ENCODE measurements around the gene NFAM1. TPM values are rescaled to one million over a fixed set of nuclear protein-coding genes. Genes with fewer than 3 reads are reported as not detected.

The NFAM1 gene
- total and polyA plus RNA-seq, 9 donors: 0.36 to 3.5 (median 0.91) TPM

- no peak for DNase-seq
- intact Hi-C loops (cut with DNase I): no loop called here
- no peaks in the 10 kb centered on the region for H3K36me3 ChIP-seq
- H3K4me3 ChIP-seq: no peak overlapping the region
- H3K9me3 ChIP-seq: no peaks in the 10 kb centered on the region
- H3K27ac ChIP-seq: no peak overlapping the region
- WGBS, 3 donors: 73 to 83% (median 80%) methylated on average over 6 of the region's 6 CpGs
- TF ChIP-seq EP300 (IDR thresholded peaks at IDR 0.05) (no peak), POLR2A (IDR thresholded peaks at IDR 0.05) (no peak), CTCF (IDR thresholded peaks at IDR 0.05) (no peak)
- H3K27me3 ChIP-seq: no peaks in the 10 kb centered on the region
- no peaks in the 10 kb centered on the region for H3K4me1 ChIP-seq (ENCODE audit: insufficient read depth)
Observed at GRCh38 chr22:42387631-42388030, 44.6 kb downstream of the NFAM1 start.

GRCh38 chr22:42385696-42386095 lies 46.5 kb downstream of the NFAM1 start:
- intact Hi-C loops (cut with DNase I): no loop called here
- no peak overlapping the region for H3K27ac ChIP-seq
- H3K36me3 ChIP-seq: no peaks in the 10 kb centered on the region
- H3K9me3 ChIP-seq: no peaks in the 10 kb centered on the region
- no peaks in the 10 kb centered on the region for H3K4me1 ChIP-seq (ENCODE audit: insufficient read depth)
- no peaks in the 10 kb centered on the region for H3K27me3 ChIP-seq
- WGBS, 3 donors: 78 to 82% (median 78%) methylated on average over 8 of the region's 8 CpGs
- H3K4me3 ChIP-seq: no peak overlapping the region
- no peak for DNase-seq
- TF ChIP-seq EP300 (IDR thresholded peaks at IDR 0.05) (no peak), POLR2A (IDR thresholded peaks at IDR 0.05) (no peak), CTCF (IDR thresholded peaks at IDR 0.05) (no peak)

GRCh38 chr22:42384506-42384905 lies 47.7 kb downstream of the NFAM1 start:
- WGBS, 3 donors: 79% methylated on average over 5 of the region's 5 CpGs

GRCh38 chr22:42383851-42384417 lies 48.3 kb downstream of the NFAM1 start:
- H3K4me1 ChIP-seq (ENCODE audit: insufficient read depth): no peaks in the 10 kb centered on the region
- whole genome bisulfite sequencing, 3 donors: 79 to 92% (median 91%) methylated on average over 7 of the region's 7 CpGs
- H3K4me3 ChIP-seq: no peak overlapping the region
- no peaks in the 10 kb centered on the region for H3K36me3 ChIP-seq
- no peaks in the 10 kb centered on the region for H3K9me3 ChIP-seq
- TF ChIP-seq CTCF (IDR thresholded peaks at IDR 0.05): no peak
- no peak for TF ChIP-seq POLR2A (IDR thresholded peaks at IDR 0.05)
- no peak for TF ChIP-seq EP300 (IDR thresholded peaks at IDR 0.05)
- no peaks in the 10 kb centered on the region for H3K27me3 ChIP-seq
- DNase-seq: no peak
- H3K27ac ChIP-seq: no peak overlapping the region
- intact Hi-C loops (cut with DNase I): no loop called here

More at GRCh38 chr22:42384506-42384905, 47.7 kb downstream of the NFAM1 start:
- H3K27me3 ChIP-seq: no peaks in the 10 kb centered on the region
- no peak for DNase-seq
- H3K4me3 ChIP-seq: no peak overlapping the region
- no peak overlapping the region for H3K27ac ChIP-seq
- TF ChIP-seq POLR2A (IDR thresholded peaks at IDR 0.05) (no peak), EP300 (IDR thresholded peaks at IDR 0.05) (no peak), CTCF (IDR thresholded peaks at IDR 0.05) (no peak)
- intact Hi-C loops (cut with DNase I): no loop called here
- H3K4me1 ChIP-seq (ENCODE audit: insufficient read depth): no peaks in the 10 kb centered on the region
- H3K9me3 ChIP-seq: no peaks in the 10 kb centered on the region
- no peaks in the 10 kb centered on the region for H3K36me3 ChIP-seq
